GM19023 (cell line): ENCODE results near the gene TPGS2.
A peak's percentile ranks its signal among the peaks of the same experiment; 100 is the strongest.
"Not testable (repeated sequence)": the region's sequence is repeated elsewhere in the genome, so short reads cannot be mapped to it uniquely, and the experiment has no call there.

ENCODE experiments used
- ATAC-seq: cut with Tn5 transposase; IDR thresholded peaks from one replicate; pipeline ENCODE4 v1.9.1; 2021; ENCODE audit warnings: mild to moderate bottlenecking, moderate library complexity; ENCODE audit not compliant: unreplicated experiment

Gene TPGS2

GRCh38 chr18:36777566-36777965 is 51.2 kb downstream of the TPGS2 start:
- ATAC-seq: no peak

DNA sequence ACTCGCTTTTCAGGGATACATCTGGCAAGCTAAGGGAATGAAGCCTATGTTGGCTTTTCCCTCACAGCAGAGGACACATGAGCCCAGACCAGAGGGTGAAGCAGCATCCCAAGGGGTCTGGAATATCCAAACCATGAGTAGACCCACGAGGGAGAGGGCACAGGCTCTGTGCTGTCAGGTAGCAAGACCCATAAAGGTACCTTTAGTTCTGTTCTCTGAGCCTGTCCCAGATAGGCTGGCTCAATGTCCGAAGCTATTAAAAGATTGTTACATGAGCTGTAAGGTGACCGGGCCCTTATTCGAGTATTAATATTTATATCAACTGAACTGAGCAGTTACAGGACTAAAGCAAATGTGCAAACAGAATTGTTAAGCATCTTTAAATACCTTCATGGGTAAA is 52.2 kb downstream of the TPGS2 start:
- no peak for ATAC-seq

GRCh38 chr18:36775396-36775795 is 53.4 kb downstream of the TPGS2 start:
- no peak for ATAC-seq

GRCh38 chr18:36772241-36772723 is 56.5 kb downstream of the TPGS2 start:
- ATAC-seq: no peak

- ATAC-seq: peak; percentile 55
Observed at GRCh38 chr18:36771245-36771644, 57.6 kb downstream of the TPGS2 start.

DNA sequence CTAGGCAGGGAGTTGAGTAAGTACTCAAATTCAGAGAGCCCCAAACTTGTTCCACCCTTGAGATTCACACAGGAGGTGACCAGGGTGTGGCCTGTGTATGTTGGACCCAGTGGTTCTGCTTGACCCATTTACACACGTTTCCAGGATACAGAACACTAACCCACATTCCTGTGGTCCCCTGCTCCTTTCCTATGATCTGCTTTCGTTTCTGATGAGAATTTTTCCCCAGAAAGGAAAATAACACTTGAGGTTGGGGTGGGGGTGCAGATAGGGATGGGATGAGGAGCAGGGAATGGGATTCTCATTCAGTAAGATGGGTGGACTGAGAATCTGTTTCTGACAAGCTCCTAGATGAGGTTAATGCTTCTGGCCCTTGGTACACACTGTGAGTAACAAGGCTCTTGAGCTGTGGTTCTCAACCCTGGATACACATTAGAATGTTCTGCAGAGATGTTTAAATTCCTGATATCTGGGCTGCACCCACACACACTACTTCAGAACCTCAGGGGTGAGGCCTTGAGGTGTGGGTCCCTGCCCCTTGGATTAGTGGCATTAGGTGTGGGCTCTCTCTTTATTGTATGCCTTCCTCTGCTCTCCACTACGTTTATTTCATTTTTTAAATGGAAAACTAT is 58.4 kb downstream of the TPGS2 start:
- no peak for ATAC-seq

- ATAC-seq: no peak
Observed at GRCh38 chr18:36769611-36770314, 59.0 kb downstream of the TPGS2 start.

- no peak for ATAC-seq
Observed at GRCh38 chr18:36769172-36769571, 59.6 kb downstream of the TPGS2 start.

DNA sequence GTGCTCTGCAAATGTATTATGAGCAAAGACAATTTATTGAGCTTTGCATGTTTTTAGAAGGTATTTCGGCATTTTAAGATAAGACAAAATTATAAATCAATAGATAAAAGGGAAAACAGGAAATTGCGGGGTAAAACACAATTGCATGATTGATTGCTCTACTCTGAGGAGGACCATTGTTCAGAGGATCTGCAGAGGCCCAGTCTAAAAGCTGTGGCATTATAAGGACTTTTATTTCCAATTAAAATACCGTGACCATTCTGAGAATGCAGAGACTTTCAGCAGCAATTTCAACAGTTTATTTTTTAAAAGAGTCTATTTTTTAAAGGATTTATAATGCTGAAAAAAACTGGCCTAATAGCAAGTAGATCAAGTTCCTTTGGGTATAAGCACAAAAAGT is 62.0 kb downstream of the TPGS2 start:
- no peak for ATAC-seq

GRCh38 chr18:36762965-36763364 is 65.8 kb downstream of the TPGS2 start:
- ATAC-seq: not testable (repeated sequence)

DNA sequence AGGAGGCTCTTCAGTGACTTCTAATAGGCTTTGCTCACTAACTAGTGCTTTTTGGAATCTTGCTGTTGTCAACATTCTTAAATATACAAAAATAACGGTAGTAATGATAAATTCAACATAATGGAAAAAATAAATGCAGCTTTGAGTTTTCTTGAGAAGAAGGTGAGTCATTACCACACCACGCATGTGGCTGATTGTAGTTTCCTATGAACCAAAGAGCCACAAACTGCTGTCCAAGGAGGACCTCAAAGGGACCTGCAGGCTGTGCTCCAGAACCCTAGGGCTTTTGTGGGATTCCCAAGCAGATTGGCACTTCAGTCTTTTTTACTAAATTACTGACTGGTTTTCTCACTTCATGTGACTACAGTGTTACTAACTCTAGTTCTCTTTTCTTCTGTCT is 66.7 kb downstream of the TPGS2 start:
- ATAC-seq: no peak

- no peak for ATAC-seq
Observed at GRCh38 chr18:36761186-36761698, 67.6 kb downstream of the TPGS2 start.

- no peak for ATAC-seq
Observed at GRCh38 chr18:36760598-36760997, 68.2 kb downstream of the TPGS2 start.

DNA sequence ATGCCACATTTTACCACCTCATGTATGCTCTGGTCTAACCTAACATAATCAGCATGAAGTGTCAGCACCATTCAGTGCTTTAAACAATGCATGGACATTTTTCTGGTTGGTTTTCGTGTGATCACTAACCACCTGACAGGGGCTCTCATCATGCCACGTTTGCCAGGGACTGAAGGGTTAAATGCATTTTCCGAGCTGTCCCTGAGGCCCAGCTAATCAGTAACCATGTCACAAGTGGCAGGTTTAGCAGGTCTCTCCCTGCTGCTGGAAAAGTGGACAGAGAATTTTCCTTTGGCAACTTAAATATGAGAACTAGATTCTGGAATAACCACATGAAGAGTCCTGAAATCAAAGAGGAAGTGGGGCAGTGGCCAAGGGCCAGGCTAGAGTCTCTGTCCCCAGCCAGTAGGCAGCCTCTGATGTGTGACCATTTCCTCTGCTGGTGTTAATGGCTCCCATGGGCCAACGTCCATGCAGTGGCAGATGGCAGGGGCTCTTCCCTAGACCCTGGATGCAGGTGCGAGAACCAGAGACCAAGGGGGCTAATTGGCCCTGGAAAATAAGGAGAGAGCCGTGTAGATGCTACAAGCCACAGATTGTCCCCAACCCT is 69.5 kb downstream of the TPGS2 start:
- ATAC-seq: no peak

GRCh38 chr18:36758623-36759022 is 70.2 kb downstream of the TPGS2 start:
- no peak for ATAC-seq

DNA sequence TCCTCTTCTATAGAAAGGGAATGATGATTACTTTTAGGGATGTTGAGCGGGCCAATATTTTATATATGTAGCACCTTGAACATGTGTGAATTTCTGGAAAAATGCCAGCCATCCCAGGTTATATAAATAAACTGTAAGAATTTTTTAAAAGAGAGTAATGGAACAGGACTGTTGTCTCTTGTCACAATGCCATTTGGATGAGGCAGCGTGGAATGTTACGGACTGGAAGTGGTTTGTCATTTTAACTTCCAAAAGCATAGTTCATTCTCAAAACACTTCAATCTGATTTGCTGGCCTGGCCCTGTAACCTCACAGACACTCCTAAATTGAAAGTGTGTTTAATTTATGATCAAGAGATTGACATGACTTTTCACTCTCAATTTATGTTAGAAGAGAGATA is 70.8 kb downstream of the TPGS2 start:
- ATAC-seq: no peak

DNA sequence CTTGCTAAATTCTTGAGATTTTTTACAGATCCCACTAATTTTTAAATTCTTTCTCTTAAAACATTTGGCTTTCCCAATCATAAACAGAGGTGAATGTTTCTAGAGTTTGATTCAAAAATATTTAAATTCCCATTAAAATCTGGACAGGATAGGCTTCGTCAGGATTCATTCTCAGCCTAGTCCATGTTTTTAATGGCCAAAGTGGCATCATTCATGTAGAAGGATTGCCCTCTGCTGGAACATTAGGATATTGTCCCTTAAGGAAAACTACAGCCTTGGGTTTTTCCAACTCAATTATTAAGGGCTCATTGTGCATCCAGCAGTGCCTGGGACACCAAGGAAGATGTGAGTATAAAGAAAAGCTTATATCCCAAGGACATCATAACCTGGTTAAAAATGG is 71.7 kb downstream of the TPGS2 start:
- ATAC-seq: no peak

GRCh38 chr18:36756242-36756641 is 72.6 kb downstream of the TPGS2 start:
- ATAC-seq: no peak

DNA sequence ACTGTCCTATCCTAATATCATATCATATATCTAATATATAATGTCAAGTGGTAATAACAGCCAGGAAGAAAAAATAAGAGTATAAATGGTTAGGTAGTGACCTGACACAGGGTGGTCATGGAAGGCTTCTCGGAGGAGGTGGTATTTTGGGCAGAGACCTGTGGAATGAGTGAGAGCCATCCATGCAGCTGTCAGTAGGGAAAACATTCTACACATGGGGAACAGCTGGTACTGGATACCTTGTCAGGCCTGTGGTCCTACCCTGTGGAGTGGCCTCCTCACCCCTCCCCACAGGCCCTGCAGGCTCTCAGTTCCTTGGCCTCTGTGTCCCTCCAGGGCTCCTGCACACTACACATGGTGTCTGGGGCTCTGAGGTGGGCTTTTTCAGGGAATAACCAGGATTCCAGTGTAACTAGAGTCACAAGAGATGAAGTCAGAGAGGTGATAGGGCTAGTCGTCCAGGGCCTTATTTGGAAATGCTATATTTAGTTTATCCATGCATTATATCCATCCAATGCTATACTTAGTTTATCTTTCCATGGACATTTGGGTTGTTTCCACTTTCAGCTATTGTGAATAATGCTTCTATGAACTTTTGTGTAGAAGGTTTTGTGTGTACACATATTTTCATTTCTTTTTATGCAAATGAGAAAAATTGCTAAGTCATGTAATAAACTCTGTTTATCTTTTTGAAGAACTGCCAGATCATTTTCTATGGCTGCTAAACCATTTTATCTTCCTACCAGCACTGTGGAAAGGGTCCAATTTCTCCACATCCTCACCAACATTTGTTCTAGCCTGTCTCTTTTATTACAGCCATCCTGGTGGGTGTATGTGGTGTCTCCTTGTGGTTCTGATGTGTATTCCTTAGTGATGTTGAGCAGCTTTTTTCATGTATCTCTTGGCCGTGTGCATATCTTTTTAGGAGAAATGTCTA is 75.6 kb downstream of the TPGS2 start:
- no peak for ATAC-seq

DNA sequence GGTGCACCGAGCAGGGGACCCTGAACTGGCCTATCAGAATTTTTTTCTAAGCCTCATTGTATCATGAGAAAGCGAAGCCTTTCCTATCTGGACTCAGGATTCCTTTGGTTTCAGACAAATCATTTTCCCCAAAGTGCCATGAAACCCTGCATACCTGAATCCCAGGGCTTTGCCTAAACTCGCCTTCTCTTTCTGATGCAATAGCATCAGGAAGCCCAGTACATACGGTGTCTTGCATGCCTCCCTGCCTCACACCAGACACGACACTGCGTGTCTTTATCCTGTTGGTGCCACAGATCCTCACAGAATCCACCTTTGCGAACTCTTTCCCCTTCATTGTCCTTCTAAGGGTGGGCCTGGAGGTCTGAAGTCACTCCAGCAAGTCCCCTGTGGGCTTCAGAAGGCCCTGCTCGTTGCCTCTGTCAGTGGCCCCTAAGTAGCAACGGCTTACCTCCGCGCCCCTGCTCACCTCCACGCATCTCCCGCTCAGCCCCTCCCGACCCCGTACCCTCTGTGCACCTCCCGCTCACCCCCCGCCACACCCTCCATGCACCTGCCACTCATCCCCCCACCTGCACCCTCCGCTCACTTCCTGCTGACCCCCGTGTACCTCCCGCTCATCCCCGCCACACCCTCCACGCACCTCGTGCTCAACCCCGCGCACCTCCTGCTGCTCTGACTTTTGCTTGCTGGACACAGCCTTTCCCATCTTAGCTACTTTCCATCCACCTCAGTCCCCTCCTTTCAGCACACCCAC is 83.4 kb downstream of the TPGS2 start:
- ATAC-seq: no peak
